Measurements from ENCODE around the gene ARID1A. TPM values are rescaled to one million over a fixed set of nuclear protein-coding genes. Genes with fewer than 3 reads are reported as not detected.
A peak's percentile ranks its signal among the peaks of the same experiment; 100 is the strongest.
"Not testable (repeated sequence)": the region's sequence is repeated elsewhere in the genome, so short reads cannot be mapped to it uniquely, and the experiment has no call there.

Gene ARID1A
- total RNA-seq, 1 donor from 2014 or later = 20.1 TPM

GRCh38 chr1:26788836-26789611, 93.2 kb downstream of the ARID1A start:
- peak; percentile 71 for DNase-seq

GRCh38 chr1:26789612-26789865, 93.7 kb downstream of the ARID1A start:
- DNase-seq = no peak

GRCh38 chr1:26789931-26790330, 94.1 kb downstream of the ARID1A start:
- DNase-seq = no peak

GRCh38 chr1:26790551-26790953, 94.7 kb downstream of the ARID1A start:
- DNase-seq = no peak

- DNase-seq = no peak
Measured at GRCh38 chr1:26791148-26791547, 95.3 kb downstream of the ARID1A start.

GRCh38 chr1:26791626-26792025, 95.8 kb downstream of the ARID1A start:
- no peak for DNase-seq

GRCh38 chr1:26792924-26793323, 97.1 kb downstream of the ARID1A start:
- DNase-seq = no peak

- no peak for DNase-seq
Measured at GRCh38 chr1:26794391-26794790, 98.6 kb downstream of the ARID1A start.

- no peak for DNase-seq
Measured at GRCh38 chr1:26797627-26798026, 101.8 kb downstream of the ARID1A start.

GRCh38 chr1:26799479-26800142, 103.8 kb downstream of the ARID1A start:
- DNase-seq = peak; percentile 55

- not testable (repeated sequence) for DNase-seq
Measured at GRCh38 chr1:26803932-26804331, 108.1 kb downstream of the ARID1A start.

- DNase-seq = not testable (repeated sequence)
Measured at GRCh38 chr1:26810105-26810504, 114.3 kb downstream of the ARID1A start.

- no peak for DNase-seq
Measured at GRCh38 chr1:26811057-26811456, 115.2 kb downstream of the ARID1A start.

GRCh38 chr1:26811708-26812107, 115.9 kb downstream of the ARID1A start:
- no peak for DNase-seq

GRCh38 chr1:26814377-26814776, 118.6 kb downstream of the ARID1A start:
- no peak for DNase-seq

GRCh38 chr1:26814893-26815292, 119.1 kb downstream of the ARID1A start:
- DNase-seq = no peak

GRCh38 chr1:26820784-26821269, 125.0 kb downstream of the ARID1A start:
- no peak for DNase-seq

GRCh38 chr1:26822737-26823395, 127.1 kb downstream of the ARID1A start:
- DNase-seq = no peak

- no peak for DNase-seq
Measured at GRCh38 chr1:26824731-26825130, 128.9 kb downstream of the ARID1A start.

- DNase-seq = peak; percentile 48
Measured at GRCh38 chr1:26826261-26827105, 130.7 kb downstream of the ARID1A start, which contains the start of gene ZDHHC18. Gene ZDHHC18 (plus strand): TSS chr1:26826688. CDS start chr1:26826805, 117 bp downstream.

GRCh38 chr1:26827106-26827604, 131.3 kb downstream of the ARID1A start:
- DNase-seq = no peak

- DNase-seq = no peak
Measured at GRCh38 chr1:26827663-26828062, 131.8 kb downstream of the ARID1A start.

Data from occipital lobe (tissue), 2 donors.